Gastrocnemius medialis (tissue), 4 donors: ENCODE results near the gene SLC25A48. TPM values are rescaled to one million over a fixed set of nuclear protein-coding genes. Genes with fewer than 3 reads are reported as not detected.

Source experiments
- ATAC-seq, 2 donors: fragments of 150-250 bp; one replicate each; pipeline ENCODE4 v1.9.1; 2016
- DNase-seq, 2 donors: peaks; one replicate each; pipeline ENCODE4 v3.0.0-alpha.2; 2019
- H3K27ac ChIP-seq, 4 donors: fragments of 200-600 bp; sonication (generic); 1 replicate in 1 of 4; 2 replicates in 3 of 4; pipeline ENCODE4 v1.5.1; 2016 to 2018; ENCODE audit warnings: mild to moderate bottlenecking in 2 of 4, moderate library complexity in 1 of 4
- H3K27me3 ChIP-seq, 3 donors: fragments of 200-600 bp; sonication (generic) in 2 of 3; 1 replicate in 1 of 3; 2 replicates in 2 of 3; pipeline versions ENCODE4 v1.5.1 to v1.6.0; 2016 to 2019; ENCODE audit warnings: mild to moderate bottlenecking in 1 of 3, moderate library complexity in 1 of 3
- H3K36me3 ChIP-seq, 2 donors: fragments of 200-600 bp; sonication (generic) in 1 of 2; one replicate each; pipeline ENCODE4 v1.5.1; 2017 to 2018
- H3K4me1 ChIP-seq, 2 donors: fragments of 200-600 bp; sonication (generic) in 1 of 2; one replicate each; pipeline ENCODE4 v1.5.1; 2016 to 2017; ENCODE audit warnings: mild to moderate bottlenecking in 2 of 2
- H3K4me3 ChIP-seq, 4 donors: fragments of 200-600 bp; sonication (generic) in 3 of 4; 1 replicate in 1 of 4; 2 replicates in 3 of 4; pipeline ENCODE4 v1.5.1; 2016 to 2019; ENCODE audit warnings: mild to moderate bottlenecking in 2 of 4
- H3K9me3 ChIP-seq, 3 donors: fragments of 200-600 bp; sonication (generic) in 2 of 3; 1 replicate in 1 of 3; 2 replicates in 2 of 3; pipeline ENCODE4 v1.5.1; 2016 to 2019
- CTCF ChIP-seq, 5 experiments: fragments of 450-650 bp in 3 of 5; fragments of 200-600 bp in 2 of 5; sonication (generic) in 2 of 5; IDR thresholded peaks in 4 of 5; conservative IDR thresholded peaks in 1 of 5; 1 replicate in 4 of 5; 2 replicates in 1 of 5; pipeline ENCODE4 v1.5.1; 2016 to 2019; ENCODE audit warnings: antibody characterized with exemption in 5 of 5, mild to moderate bottlenecking in 3 of 5, moderate library complexity in 3 of 5
- POLR2A ChIP-seq, 2 donors: fragments of 450-650 bp; IDR thresholded peaks; one replicate each; pipeline ENCODE4 v1.6.1; 2017; ENCODE audit warnings: antibody characterized with exemption in 2 of 2, mild to moderate bottlenecking in 2 of 2, moderate library complexity in 2 of 2
- in situ Hi-C, 4 donors: fragments of 200-750 bp; cut with MboI; loops; one replicate each; pipeline versions ENCODE4 v1.15.0 to v1.8.0; 2017; ENCODE audit warnings: low sequenced_read_pairs in 4 of 4
- intact Hi-C: fragments of 100-400 bp; cut with DNase I; formaldehyde crosslinking; loops from one replicate; pipeline ENCODE4 v1.15.1; 2023; ENCODE audit warnings: low total_unique reads
- total RNA-seq, 4 donors: library from RNA; depleted of rRNA; stranded (reverse); fragments of >200 nt; gene quantifications; one replicate each; pipeline versions ENCODE4 v1.1.0 to v1.2.3, GENCODE V29; 2016

Gene SLC25A48
- total RNA-seq, 4 donors from 2014 or later = 0.56 to 5.2 (median 2.4) TPM

- intact Hi-C loops = no loop called here
- no peak for DNase-seq
- in situ Hi-C loops = no loop called here
- TF ChIP-seq CTCF (IDR thresholded peaks at IDR 0.05 in 4 of 5, conservative IDR thresholded peaks at IDR 0.05 in 1 of 5) = no peak
- no peak for TF ChIP-seq POLR2A (IDR thresholded peaks at IDR 0.05)
- Histone ChIP-seq H3K36me3 (no peaks in the 10 kb centered on the region), H3K27ac (no peak overlapping the region), H3K4me1 (no peaks in the 10 kb centered on the region), H3K27me3 (peaks cover 0 to 17% (median 12%) of the 10 kb centered on the region in 3 donors), H3K9me3 (no peaks in the 10 kb centered on the region), H3K4me3 (no peak overlapping the region)
- ATAC-seq = no peak
These were observed 79.5 kb downstream of the SLC25A48 start for GRCh38 chr5:135913713-135914626.

- no peaks in the 10 kb centered on the region for H3K4me1 ChIP-seq
These were observed 81.1 kb downstream of the SLC25A48 start for GRCh38 chr5:135915466-135916001.

GRCh38 chr5:135916638-135917263, 82.3 kb downstream of the SLC25A48 start:
- Histone ChIP-seq H3K27me3 (peaks cover 0 to 15% (median 6%) of the 10 kb centered on the region in 3 donors), H3K4me1 (no peaks in the 10 kb centered on the region), H3K27ac (no peak overlapping the region), H3K36me3 (no peaks in the 10 kb centered on the region), H3K4me3 (no peak overlapping the region), H3K9me3 (no peaks in the 10 kb centered on the region)
- no peak for TF ChIP-seq POLR2A (IDR thresholded peaks at IDR 0.05)
- TF ChIP-seq CTCF (IDR thresholded peaks at IDR 0.05 in 4 of 5, conservative IDR thresholded peaks at IDR 0.05 in 1 of 5) = no peak
- intact Hi-C loops = no loop called here
- in situ Hi-C loops = no loop called here
- ATAC-seq = no peak
- no peak for DNase-seq

More at GRCh38 chr5:135915466-135916001, 81.1 kb downstream of the SLC25A48 start:
- no peak for DNase-seq
- Histone ChIP-seq H3K36me3 (no peaks in the 10 kb centered on the region), H3K4me3 (no peak overlapping the region), H3K27me3 (peaks cover 0 to 15% (median 10%) of the 10 kb centered on the region in 3 donors), H3K9me3 (no peaks in the 10 kb centered on the region), H3K27ac (no peak overlapping the region)
- intact Hi-C loops = no loop called here
- in situ Hi-C loops = no loop called here
- TF ChIP-seq POLR2A (IDR thresholded peaks at IDR 0.05) = no peak
- no peak for TF ChIP-seq CTCF (IDR thresholded peaks at IDR 0.05 in 4 of 5, conservative IDR thresholded peaks at IDR 0.05 in 1 of 5)
- ATAC-seq = no peak

GRCh38 chr5:135920199-135920598, 85.7 kb downstream of the SLC25A48 start:
- intact Hi-C loops (no loop called here), in situ Hi-C loops (no loop called here)
- no peak for TF ChIP-seq CTCF (IDR thresholded peaks at IDR 0.05 in 4 of 5, conservative IDR thresholded peaks at IDR 0.05 in 1 of 5)
- no peak for TF ChIP-seq POLR2A (IDR thresholded peaks at IDR 0.05)
- Histone ChIP-seq H3K4me1 (no peaks in the 10 kb centered on the region), H3K27ac (no peak overlapping the region), H3K4me3 (no peak overlapping the region), H3K27me3 (peaks cover 0 to 10% (median 5%) of the 10 kb centered on the region in 3 donors), H3K36me3 (no peaks in the 10 kb centered on the region), H3K9me3 (no peaks in the 10 kb centered on the region)
- no peak for ATAC-seq
- no peak for DNase-seq
